ENCODE data around the gene SIAE.

Gene SIAE

DNA sequence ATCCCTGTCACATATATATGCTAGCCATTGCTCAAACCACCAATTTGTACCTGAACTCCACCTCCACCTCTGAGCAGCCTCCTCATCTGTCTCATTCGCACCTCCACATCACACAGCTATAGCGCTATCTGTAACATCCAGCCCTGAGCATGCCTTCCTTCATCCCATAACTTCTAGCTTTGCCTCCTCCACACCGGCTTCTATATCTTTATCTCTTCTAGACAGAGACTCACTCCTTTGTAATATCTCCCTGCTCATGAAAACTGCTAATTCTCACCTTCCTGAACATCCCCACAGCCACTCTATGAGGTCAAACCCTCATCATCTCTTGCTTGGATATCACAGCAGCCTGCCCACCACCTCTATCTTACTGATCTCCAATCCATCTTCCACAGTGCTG is 5.9 kb downstream of the SIAE start:
- no peak for DNase-seq (ENCODE audit: low read depth)

GRCh38 chr11:124663861-124664260 is 9.7 kb downstream of the SIAE start:
- no peak for DNase-seq (ENCODE audit: low read depth)

DNA sequence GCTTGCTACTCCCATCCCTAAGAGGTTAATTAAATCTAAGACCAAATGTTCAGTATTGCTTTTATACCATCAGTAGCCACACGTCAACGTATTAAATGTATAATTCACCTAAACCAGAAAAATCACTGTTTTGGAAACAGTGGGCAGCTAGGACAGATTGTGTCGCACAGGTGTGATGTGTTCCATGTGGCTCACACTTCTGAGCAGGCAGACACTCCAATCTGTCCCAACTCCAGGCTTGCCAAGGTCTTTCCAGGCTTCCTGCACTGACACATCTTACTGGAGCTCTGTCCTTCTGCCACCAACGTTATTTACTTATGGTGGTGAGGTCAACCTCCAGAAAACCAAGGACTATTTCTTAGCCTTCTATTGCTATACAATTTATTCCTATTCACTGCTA is 11.4 kb downstream of the SIAE start:
- DNase-seq (ENCODE audit: low read depth) = no peak

- DNase-seq (ENCODE audit: low read depth) = no peak
These were observed 12.0 kb downstream of the SIAE start for GRCh38 chr11:124661553-124661952.

GRCh38 chr11:124658986-124659385 is 14.6 kb downstream of the SIAE start:
- DNase-seq (ENCODE audit: low read depth) = no peak

GRCh38 chr11:124658501-124658900 is 15.0 kb downstream of the SIAE start:
- DNase-seq (ENCODE audit: low read depth) = no peak

- DNase-seq (ENCODE audit: low read depth) = no peak
These were observed 15.6 kb downstream of the SIAE start for GRCh38 chr11:124657904-124658303.

DNA sequence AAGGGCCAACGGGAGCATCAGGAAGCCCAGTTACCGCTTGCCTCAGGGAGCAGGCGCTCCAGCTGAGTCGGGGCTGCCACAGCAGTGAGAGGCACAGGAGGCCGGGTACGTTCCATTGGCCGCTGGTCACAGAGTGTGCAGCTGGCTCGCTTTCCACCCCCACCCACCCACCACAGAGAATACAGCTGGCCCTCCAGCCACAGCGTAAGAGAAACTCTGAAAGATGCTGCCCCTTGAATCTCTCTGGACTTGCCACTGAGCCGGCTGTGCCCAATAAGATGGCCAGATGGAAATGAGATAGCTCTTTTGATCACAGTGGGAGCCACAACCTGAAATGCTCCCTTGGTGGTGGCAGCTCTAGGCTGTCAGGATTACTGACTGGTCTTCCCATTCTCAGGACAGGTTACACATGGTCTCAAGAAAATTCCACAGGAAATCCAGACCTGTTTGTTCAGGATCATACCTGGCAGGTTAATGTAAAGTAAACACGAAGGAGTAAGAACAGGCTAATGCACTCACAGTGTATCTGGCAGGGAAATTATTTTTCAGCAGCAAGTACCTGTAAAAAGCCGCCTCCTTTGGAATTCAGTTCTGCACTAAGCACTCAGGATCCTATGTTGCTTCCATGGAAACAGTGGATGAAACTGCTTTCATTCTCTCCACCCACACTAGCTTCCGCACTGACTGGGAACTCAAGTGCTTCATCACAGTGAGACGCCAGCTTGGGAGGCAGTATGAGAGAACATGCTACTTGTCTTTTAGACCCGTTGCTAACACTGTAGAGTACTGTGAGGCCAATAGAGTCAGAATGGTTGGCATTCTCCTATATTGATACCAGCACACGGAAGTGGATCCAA is 16.5 kb downstream of the SIAE start:
- DNase-seq (ENCODE audit: low read depth) = no peak

DNA sequence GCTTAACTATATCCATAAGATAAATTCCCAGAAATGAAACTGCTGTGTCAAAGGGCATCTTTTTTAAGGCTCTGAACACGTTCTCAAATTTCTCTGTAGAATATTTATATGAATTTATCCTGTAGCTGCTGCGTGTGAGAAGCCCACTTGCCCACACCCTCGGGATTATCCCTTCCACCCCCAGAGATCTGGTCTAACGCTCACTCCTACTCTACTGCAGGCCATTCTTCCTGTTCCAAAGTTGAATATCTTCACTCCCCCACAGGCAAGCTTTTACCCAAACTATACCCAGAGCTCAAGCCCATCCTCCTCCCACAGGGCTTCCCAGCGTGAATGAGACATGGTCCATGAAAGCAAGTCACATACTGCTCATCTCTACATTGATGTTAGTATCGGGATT is 24.9 kb downstream of the SIAE start:
- DNase-seq (ENCODE audit: low read depth) = no peak

GRCh38 chr11:124646148-124646547 is 27.4 kb downstream of the SIAE start:
- no peak for DNase-seq (ENCODE audit: low read depth)

GRCh38 chr11:124644426-124645280 is 28.9 kb downstream of the SIAE start:
- DNase-seq (ENCODE audit: low read depth) = peak; percentile 83

GRCh38 chr11:124643605-124644425 is 29.7 kb downstream of the SIAE start:
- peak; percentile 95 for DNase-seq (ENCODE audit: low read depth)

- DNase-seq (ENCODE audit: low read depth) = no peak
These were observed 30.4 kb downstream of the SIAE start for GRCh38 chr11:124643042-124643604.

DNA sequence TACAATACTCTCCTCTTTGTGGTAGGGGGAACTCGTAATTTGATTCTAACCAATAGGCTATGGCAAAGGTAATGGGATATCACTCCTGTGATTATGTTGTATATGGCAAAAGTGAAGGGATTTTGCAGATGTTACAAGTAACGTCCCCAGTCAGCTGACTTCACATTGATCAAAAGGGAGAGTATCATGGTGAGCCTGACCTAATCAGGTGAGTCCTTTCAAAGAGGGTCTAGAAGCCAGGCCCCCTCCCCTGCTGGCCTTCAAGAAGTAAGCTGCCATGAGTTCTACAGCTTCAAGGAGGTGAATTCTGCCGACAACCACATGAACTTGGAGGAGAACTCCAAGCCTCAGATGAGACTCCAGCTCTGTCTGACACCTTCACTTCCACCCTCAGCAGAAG is 30.9 kb downstream of the SIAE start:
- no peak for DNase-seq (ENCODE audit: low read depth)

DNA sequence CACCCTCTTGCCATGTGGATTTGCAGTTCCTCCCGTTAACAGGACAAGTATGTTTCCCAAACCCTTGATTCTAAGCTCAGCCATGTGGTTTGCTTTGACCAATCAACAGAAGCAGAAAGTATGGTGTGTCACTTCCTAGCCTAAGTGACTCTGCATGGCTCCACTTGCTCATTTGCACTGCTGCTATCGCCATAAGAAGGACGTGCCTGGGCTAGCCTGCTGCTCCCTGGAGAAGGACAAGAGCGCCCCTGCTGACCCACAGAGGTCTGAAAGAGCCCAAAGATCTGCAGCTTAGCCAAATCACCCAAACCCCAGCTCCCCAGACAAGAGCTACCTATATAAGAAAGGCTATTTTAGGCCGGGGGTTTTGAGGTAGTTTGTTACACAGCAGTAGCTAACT is 32.9 kb downstream of the SIAE start:
- DNase-seq (ENCODE audit: low read depth) = peak; percentile 1

GRCh38 chr11:124639186-124639585 is 34.4 kb downstream of the SIAE start:
- no peak for DNase-seq (ENCODE audit: low read depth)

DNA sequence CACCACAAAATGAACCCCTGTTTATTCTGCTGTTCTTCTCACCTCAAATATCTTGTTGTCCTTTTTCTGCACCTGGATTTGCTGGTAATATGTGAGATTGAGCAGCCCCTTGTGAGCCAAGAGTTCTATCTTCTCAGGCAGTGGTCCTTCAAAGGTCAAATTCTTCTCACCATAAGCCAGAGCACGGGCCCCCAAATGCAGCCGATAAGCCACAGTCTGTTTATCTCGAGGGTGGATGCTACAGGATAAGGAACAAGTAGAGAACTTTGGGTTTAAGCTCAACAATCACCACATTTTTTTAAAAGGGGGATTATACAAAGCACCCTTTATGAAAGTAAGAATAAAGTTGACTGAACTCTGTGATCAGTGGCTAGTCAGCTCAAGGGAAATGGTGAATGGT is 35.0 kb downstream of the SIAE start:
- DNase-seq (ENCODE audit: low read depth) = no peak

- DNase-seq (ENCODE audit: low read depth) = no peak
These were observed 37.6 kb downstream of the SIAE start for GRCh38 chr11:124635932-124636331.

- peak; percentile 24 for DNase-seq (ENCODE audit: low read depth)
These were observed 40.2 kb downstream of the SIAE start for GRCh38 chr11:124633355-124633754.

DNA sequence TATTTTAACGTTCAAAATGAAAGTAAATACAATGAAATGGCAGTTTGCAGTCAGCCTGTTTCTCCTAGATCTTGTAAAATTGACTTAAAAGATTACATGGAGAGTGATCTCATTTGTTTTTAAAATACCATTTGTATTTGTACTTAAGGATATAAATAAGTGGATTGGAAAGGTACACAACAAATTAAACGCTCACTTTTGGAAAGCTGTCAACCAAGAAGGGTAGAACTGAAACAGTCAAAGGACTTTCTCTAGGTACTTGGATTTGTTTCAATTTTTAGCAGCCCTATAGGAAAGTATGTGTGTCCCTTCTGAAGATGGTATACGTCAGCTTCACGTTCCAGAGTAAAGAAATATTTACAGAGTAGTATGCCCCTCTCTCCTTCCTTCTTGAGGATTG is 43.6 kb downstream of the SIAE start:
- no peak for DNase-seq (ENCODE audit: low read depth)

GRCh38 chr11:124627546-124627945 is 46.0 kb downstream of the SIAE start:
- DNase-seq (ENCODE audit: low read depth) = no peak
